K562 (cell line): ENCODE measurements around the gene PPP3CA.

Source experiments
- CGGBP1 ChIP-seq: fragments of 250-450 bp; sonication (Bioruptor Pico); IDR thresholded peaks from 2 replicates; pipeline ENCODE4 v1.9.0; 2021; ENCODE audit warnings: mild to moderate bottlenecking
- FOXK2 ChIP-seq, 2 experiments: fragments of 450-650 bp; IDR thresholded peaks in 1 of 2; conservative IDR thresholded peaks in 1 of 2; 2 replicates each; pipeline ENCODE4 v1.6.1; 2016; ENCODE audit warnings: low read depth in 2 of 2, mild to moderate bottlenecking in 1 of 2
- HDGF ChIP-seq: fragments of 450-650 bp; IDR thresholded peaks from 2 replicates; pipeline ENCODE4 v1.6.1; 2016
- HMGN3 ChIP-seq: IDR thresholded peaks from 2 replicates; pipeline ENCODE4 v1.6.1; 2011; ENCODE audit warnings: borderline replicate concordance, low read depth, mild to moderate bottlenecking, mixed read lengths, low read length; ENCODE audit not compliant: insufficient read length; ENCODE audit errors: extremely low read depth
- POLR2A ChIP-seq: fragments of 450-650 bp; conservative IDR thresholded peaks from 2 replicates; pipeline ENCODE4 v1.6.1; 2016
- POLR2AphosphoS5 ChIP-seq: IDR thresholded peaks from 2 replicates; pipeline ENCODE4 v1.6.1; 2011; ENCODE audit warnings: mild to moderate bottlenecking, low read depth, low read length, moderate library complexity; ENCODE audit not compliant: control insufficient read depth, insufficient read depth
- SMAD1 ChIP-seq: fragments of 150-350 bp; IDR thresholded peaks from 2 replicates; pipeline ENCODE4 v1.6.1; 2014; ENCODE audit warnings: low read length, low read depth; ENCODE audit not compliant: partially characterized antibody
- SP1 ChIP-seq: sonication (generic); formaldehyde crosslinking; IDR thresholded peaks from 2 replicates; pipeline ENCODE4 v1.8.1; 2022; ENCODE audit warnings: mild to moderate bottlenecking, missing genetic modification reagents
- TAF1 ChIP-seq: IDR thresholded peaks from 2 replicates; pipeline ENCODE4 v1.6.1; 2011; ENCODE audit warnings: mild to moderate bottlenecking, low read length, moderate library complexity; ENCODE audit not compliant: insufficient read depth, control insufficient read depth, severe bottlenecking; ENCODE audit errors: extremely low read depth
- TF ChIP-seq, protein P1 (sequence below): sonication (generic); formaldehyde crosslinking; IDR thresholded peaks from 2 replicates; pipeline ENCODE4 v1.8.0; 2022; ENCODE audit warnings: missing genetic modification reagents, mild to moderate bottlenecking, borderline replicate concordance
- TF ChIP-seq, protein P2 (sequence below), 3 experiments: IDR thresholded peaks in 2 of 3; conservative IDR thresholded peaks in 1 of 3; 2 replicates each; pipeline ENCODE4 v1.5.1; 2011 to 2012; ENCODE audit warnings: low read length in 3 of 3, mild to moderate bottlenecking in 3 of 3, control low read depth in 2 of 3, improper control_type of control experiment in 1 of 3, inconsistent platforms in 1 of 3, low read depth in 1 of 3, mixed read lengths in 1 of 3, moderate library complexity in 1 of 3; ENCODE audit not compliant: insufficient read depth in 2 of 3

- TF ChIP-seq, protein P1, sequence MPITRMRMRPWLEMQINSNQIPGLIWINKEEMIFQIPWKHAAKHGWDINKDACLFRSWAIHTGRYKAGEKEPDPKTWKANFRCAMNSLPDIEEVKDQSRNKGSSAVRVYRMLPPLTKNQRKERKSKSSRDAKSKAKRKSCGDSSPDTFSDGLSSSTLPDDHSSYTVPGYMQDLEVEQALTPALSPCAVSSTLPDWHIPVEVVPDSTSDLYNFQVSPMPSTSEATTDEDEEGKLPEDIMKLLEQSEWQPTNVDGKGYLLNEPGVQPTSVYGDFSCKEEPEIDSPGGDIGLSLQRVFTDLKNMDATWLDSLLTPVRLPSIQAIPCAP (CRISPR knock-in tag) = no peak
- no peak for TF ChIP-seq FOXK2 (conservative IDR thresholded peaks at IDR 0.05 in 1 of 2, IDR thresholded peaks at IDR 0.05 in 1 of 2; ENCODE audit: low read depth in 2 of 2)
- TF ChIP-seq, protein P2, sequence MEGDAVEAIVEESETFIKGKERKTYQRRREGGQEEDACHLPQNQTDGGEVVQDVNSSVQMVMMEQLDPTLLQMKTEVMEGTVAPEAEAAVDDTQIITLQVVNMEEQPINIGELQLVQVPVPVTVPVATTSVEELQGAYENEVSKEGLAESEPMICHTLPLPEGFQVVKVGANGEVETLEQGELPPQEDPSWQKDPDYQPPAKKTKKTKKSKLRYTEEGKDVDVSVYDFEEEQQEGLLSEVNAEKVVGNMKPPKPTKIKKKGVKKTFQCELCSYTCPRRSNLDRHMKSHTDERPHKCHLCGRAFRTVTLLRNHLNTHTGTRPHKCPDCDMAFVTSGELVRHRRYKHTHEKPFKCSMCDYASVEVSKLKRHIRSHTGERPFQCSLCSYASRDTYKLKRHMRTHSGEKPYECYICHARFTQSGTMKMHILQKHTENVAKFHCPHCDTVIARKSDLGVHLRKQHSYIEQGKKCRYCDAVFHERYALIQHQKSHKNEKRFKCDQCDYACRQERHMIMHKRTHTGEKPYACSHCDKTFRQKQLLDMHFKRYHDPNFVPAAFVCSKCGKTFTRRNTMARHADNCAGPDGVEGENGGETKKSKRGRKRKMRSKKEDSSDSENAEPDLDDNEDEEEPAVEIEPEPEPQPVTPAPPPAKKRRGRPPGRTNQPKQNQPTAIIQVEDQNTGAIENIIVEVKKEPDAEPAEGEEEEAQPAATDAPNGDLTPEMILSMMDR (IDR thresholded peaks at IDR 0.05 in 2 of 3, conservative IDR thresholded peaks at IDR 0.05 in 1 of 3; ENCODE audit: insufficient read depth in 2 of 3, low read depth in 1 of 3, low read length in 3 of 3) = no peak
- no peak for TF ChIP-seq POLR2A
- no peak for TF ChIP-seq SP1 (CRISPR knock-in tag)
- TF ChIP-seq CGGBP1 (CRISPR knock-in tag) = no peak
- TF ChIP-seq TAF1 = no peak
- TF ChIP-seq SMAD1 = no peak
- TF ChIP-seq HMGN3 = no peak
- TF ChIP-seq HDGF = no peak
- no peak for TF ChIP-seq POLR2AphosphoS5
Observed at GRCh38 chr4:101355246-101355645, 7.9 kb upstream of the PPP3CA start.
